AG08395 (cell line): ENCODE data around the gene SDK2.
"Not testable (repeated sequence)": the region's sequence is repeated elsewhere in the genome, so short reads cannot be mapped to it uniquely, and the experiment has no call there.

Experiments used
- DNase-seq: peaks from one replicate; pipeline ENCODE4 v3.0.0; 2012; ENCODE audit warnings: mixed read lengths, low spot score

SDK2 gene

DNA sequence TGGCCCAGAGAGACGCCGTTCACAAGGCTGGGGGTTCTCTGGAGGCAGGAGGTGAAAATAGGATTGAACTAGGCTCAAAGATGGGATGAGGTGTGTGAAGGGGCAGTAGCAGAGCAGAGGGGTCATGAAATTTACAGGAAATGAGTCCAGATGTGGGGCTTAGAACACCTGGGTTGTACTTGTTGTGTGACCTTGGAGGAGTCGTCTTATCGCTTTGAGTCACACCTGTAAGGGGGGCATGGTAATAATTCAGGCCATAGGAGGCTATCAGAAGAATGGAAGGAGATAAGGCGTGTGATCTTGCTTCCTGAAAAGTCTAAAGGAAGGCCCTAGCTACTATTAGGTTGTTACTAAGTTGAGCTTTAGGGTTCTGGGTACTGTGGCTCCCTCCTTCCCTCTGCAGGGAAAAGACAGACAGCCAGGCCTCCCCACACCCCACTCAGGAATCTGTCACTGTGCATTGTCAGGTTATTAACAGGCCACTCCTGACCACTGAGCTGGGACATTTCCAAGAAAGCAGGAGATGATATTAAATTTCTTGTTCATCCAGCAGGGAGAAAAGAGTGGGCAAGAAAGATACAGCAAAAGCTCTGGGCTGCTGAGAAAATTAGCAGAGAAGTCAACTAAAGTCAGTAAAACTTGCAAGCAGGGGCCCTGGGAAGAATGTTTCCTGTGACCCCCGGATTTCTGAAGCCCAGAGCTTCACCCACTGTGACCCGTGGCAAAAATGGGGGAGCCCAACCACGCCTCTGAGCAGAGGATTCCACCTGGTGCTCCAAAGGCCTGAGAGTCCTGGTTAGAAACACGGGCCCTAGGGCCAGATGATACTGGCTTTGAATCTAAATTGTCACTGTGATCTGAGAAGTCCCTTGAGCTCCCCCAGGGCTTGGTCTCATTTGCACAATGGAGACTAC, 326.5 kb downstream of the SDK2 start:
- no peak for DNase-seq

- no peak for DNase-seq
Measured at GRCh38 chr17:73316919-73317505, 327.2 kb downstream of the SDK2 start.

- DNase-seq: no peak
Measured at GRCh38 chr17:73315471-73315870, 328.8 kb downstream of the SDK2 start.

GRCh38 chr17:73313526-73314127, 330.6 kb downstream of the SDK2 start:
- DNase-seq: no peak

DNA sequence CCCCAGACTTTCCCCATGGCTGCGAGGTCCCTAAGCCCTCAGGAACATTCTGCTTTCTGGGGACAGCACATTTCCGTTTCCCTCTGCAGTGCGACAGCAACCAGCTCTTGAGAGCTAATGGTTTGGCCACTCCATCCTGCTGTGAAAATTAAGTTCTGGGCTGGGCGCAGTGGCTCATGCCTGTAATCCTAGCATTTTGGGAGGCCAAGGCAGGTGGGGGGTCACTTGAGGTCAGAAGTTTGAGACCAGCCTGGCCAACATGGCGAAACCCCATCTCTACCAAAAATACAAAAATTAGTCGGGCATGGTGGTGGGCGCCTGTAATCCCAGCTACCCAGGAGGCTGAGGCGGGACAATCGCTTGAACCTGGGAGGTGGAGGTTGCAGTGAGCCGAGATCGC, 331.4 kb downstream of the SDK2 start:
- not testable (repeated sequence) for DNase-seq

DNA sequence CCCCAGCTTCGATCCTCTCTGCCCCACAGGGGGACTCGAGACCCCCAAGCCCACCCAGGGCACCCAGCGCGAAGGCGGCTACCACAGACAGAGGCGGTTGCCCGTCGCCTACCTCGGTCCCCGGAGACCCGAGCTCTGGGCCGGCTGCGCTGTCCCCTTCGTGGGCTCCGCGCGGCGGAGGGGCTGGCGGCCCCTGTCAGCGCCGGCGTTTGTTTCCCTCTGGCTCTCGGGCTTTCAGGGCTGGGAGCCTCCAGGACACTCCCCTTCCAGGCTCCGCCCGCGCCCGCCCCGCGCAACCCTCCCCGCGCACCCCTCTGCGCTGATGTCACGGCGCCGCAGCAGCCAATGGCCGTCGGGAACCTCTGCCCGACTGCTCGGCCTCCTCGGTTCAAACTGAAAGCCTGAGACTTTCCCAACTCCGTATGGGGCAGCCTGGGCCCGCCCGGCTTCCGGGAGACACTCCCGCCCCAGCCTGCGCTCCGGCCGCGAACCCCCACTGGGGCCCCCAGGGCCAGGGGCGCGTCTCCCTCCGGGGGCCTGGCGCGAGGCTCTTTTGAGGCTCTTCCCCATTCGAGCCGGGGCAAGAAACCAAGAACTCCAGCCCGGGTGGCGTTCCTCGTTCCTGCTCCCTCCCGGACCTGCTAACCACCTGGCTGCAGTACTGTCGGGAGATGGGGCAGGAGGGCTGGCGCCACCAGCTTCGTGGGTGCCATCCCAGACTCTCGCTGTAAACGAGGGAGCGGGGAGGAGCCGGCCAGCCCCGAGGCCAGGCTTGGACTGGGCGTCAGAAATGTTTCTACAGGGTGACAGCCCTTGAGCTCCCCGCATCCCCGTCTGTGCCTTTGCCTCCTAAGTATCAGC, 332.2 kb downstream of the SDK2 start, which contains the start of gene CDC42EP4:
CDC42EP4 (minus strand) TSS at position 221 of the 861 bp plus-strand sequence. CDS start 25,501 bp downstream, outside the sequence.
- DNase-seq: peak; percentile 95

GRCh38 chr17:73311428-73311780, 332.8 kb downstream of the SDK2 start:
- no peak for DNase-seq

- DNase-seq: no peak
Measured at GRCh38 chr17:73309727-73310596, 334.3 kb downstream of the SDK2 start.

GRCh38 chr17:73308959-73309358, 335.3 kb downstream of the SDK2 start:
- DNase-seq: not testable (repeated sequence)

GRCh38 chr17:73308017-73308823, 336.0 kb downstream of the SDK2 start:
- DNase-seq: peak; percentile 51

DNA sequence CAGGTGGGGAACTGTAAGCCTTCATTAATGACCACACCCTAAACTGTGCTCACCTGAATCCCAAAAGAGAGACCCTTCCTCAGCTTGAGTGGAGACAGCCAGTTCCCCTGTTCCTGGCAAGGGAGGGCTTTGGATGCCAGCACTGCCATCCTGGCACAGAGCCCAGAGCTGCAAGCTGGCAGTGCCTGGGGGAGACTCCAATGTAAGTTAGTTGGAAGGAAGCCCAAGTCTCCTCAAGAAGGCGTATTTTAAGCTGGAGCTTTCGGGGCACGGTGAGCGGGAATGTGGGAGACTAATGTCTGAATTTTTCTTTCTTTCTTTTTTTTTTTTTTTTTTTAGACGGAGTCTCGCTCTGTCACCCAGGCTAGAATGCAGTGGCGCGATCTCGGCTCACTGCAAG, 337.1 kb downstream of the SDK2 start:
- DNase-seq: no peak

GRCh38 chr17:73305845-73306836, 338.1 kb downstream of the SDK2 start:
- no peak for DNase-seq

GRCh38 chr17:73304971-73305812, 339.1 kb downstream of the SDK2 start:
- peak; percentile 75 for DNase-seq

GRCh38 chr17:73304438-73304837, 339.8 kb downstream of the SDK2 start:
- no peak for DNase-seq

DNA sequence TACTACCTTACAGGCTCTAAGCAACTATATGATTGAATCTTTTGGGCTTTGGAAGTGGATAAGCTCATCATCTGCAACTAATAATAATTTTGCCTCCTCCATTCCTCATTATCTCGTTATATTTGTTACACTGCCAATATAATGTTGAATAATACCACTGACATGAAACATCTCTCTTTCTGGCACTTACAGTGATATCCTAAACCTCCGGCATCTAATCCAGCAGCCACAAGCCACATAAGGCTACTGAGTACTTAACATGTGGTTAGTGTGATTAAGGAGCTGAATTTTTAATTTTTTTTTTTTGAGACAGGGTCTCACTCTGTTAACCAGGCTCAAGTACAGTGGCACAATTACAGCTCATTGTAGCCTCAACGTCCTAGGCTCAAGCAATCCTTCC, 342.1 kb downstream of the SDK2 start:
- peak; percentile 35 for DNase-seq

GRCh38 chr17:73301369-73301768, 342.9 kb downstream of the SDK2 start:
- DNase-seq: no peak

DNA sequence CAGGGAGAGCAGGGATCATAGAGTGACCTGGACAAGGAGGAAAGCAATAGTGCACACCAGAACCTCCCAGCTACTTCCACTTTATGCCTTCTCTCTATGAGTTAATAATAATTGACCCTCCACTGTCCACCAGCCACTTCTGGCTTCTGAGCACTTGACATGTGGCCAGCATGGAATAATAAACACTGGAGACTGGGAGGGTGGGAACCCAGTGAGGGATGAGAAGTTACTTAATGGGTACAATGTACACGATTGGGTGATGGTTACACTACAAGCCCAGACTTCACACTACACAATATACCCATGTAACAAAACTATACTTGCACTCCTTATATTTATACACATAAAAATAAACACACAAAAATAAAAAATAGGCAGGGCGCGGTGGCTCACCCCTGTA, 343.9 kb downstream of the SDK2 start:
- no peak for DNase-seq
